K562 (cell line): Measurements from ENCODE around the gene SENP7. TPM values are rescaled to one million over a fixed set of nuclear protein-coding genes. Genes with fewer than 3 reads are reported as not detected.

Experiments used
- ATAC-seq: fragments of 200-7000 bp; cut with Tn5 transposase; 3 replicates; pipeline ENCODE4 v1.9.1; 2020; ENCODE audit warnings: moderate library complexity
- BruUV-seq: library from RNA; stranded (reverse); fragments of 400-500 nt; replicated peaks from 2 replicates; lab custom pipeline; 2021; lab: Mats Ljungman, UMichigan
- CTCF ChIA-PET: fragments of 300-600 bp; formaldehyde crosslinking; extraction: SDS; loops from one replicate; lab custom pipeline; 2021; ENCODE audit warnings: low intra/inter-chr PET ratio; lab: Yijun Ruan, JAX
- POLR2A ChIA-PET: fragments of 300-600, 350-650 bp; sonication (Branson Sonifier 250); formaldehyde crosslinking; extraction: SDS; loops from one replicate; lab custom pipeline; 2021; ENCODE audit warnings: antibody characterized with exemption, inconsistent platforms; lab: Yijun Ruan, JAX
- DNase-seq, 4 experiments: peaks; one replicate each; pipeline versions ENCODE4 v3.0.0 to v3.0.0-alpha.2; 2011 to 2018; ENCODE audit warnings: low spot score in 3 of 4, mixed read lengths in 3 of 4; ENCODE audit errors: extremely low read depth in 1 of 4
- FAIRE-seq: peaks from 2 replicates; lab custom pipeline; 2011; peaks lifted over from hg19 to GRCh38; lab: Jason Lieb, UNC
- H2AFZ ChIP-seq: 2 replicates; pipeline ENCODE4 v1.6.0; 2011; ENCODE audit warnings: low read depth, low read length, control low read depth, inconsistent platforms
- H3K27ac ChIP-seq: fragments of 200-600 bp; 3 replicates; pipeline ENCODE4 v1.8.0; 2011; ENCODE audit warnings: low read depth, mild to moderate bottlenecking, control low read depth, inconsistent platforms, low read length, moderate library complexity, mixed read lengths; ENCODE audit errors: extremely low read depth
- H3K27me3 ChIP-seq, 2 experiments: fragments of 300-600 bp in 1 of 2; 2 replicates in 1 of 2; 3 replicates in 1 of 2; pipeline versions ENCODE4 v1.6.0 to v1.8.0; 2011; ENCODE audit warnings: inconsistent platforms in 2 of 2, low read length in 2 of 2, mild to moderate bottlenecking in 1 of 2, mixed read lengths in 1 of 2, moderate library complexity in 1 of 2; ENCODE audit not compliant: control insufficient read depth in 2 of 2, insufficient read depth in 2 of 2
- H3K36me3 ChIP-seq: fragments of 300-600 bp; 3 replicates; pipeline ENCODE4 v1.8.0; 2011; ENCODE audit warnings: mild to moderate bottlenecking, low read length, inconsistent platforms; ENCODE audit not compliant: control insufficient read depth, insufficient read depth
- H3K4me1 ChIP-seq, 2 experiments: fragments of 200-600 bp in 1 of 2; replicated peaks in 1 of 2; 2 replicates in 1 of 2; 3 replicates in 1 of 2; pipeline versions ENCODE4 v1.5.1 to v1.8.0; 2011; ENCODE audit warnings: inconsistent platforms in 2 of 2, low read length in 2 of 2, mild to moderate bottlenecking in 1 of 2, mixed read lengths in 1 of 2, moderate library complexity in 1 of 2; ENCODE audit not compliant: control insufficient read depth in 2 of 2, insufficient read depth in 2 of 2
- H3K4me2 ChIP-seq: 2 replicates; pipeline ENCODE4 v1.6.1; 2011; ENCODE audit warnings: low read length, control low read depth, inconsistent platforms, mixed read lengths; ENCODE audit not compliant: insufficient read depth
- H3K4me3 ChIP-seq: fragments of 200-600 bp; sonication (generic), shearing (Covaris generic); 2 replicates; pipeline ENCODE4 v1.5.1; 2016; ENCODE audit warnings: control low read depth, inconsistent platforms
- H3K79me2 ChIP-seq: fragments of 200-600 bp; 3 replicates; pipeline ENCODE4 v1.8.0; 2011; ENCODE audit warnings: low read length, inconsistent platforms; ENCODE audit not compliant: control insufficient read depth, insufficient read depth
- H3K9ac ChIP-seq, 2 experiments: 2 replicates each; pipeline versions ENCODE4 v1.6.0 to v1.6.1; 2011; ENCODE audit warnings: low read depth in 2 of 2, low read length in 2 of 2, control low read depth in 1 of 2, inconsistent platforms in 1 of 2, mild to moderate bottlenecking in 1 of 2, mixed read lengths in 1 of 2; ENCODE audit not compliant: insufficient read depth in 1 of 2
- H3K9me1 ChIP-seq: one replicate; pipeline ENCODE4 v1.6.0; 2011; ENCODE audit warnings: inconsistent platforms, mild to moderate bottlenecking, low read length, moderate library complexity; ENCODE audit not compliant: control insufficient read depth, insufficient read depth
- H3K9me3 ChIP-seq: replicated peaks from 2 replicates; pipeline ENCODE4 v1.5.1; 2011; ENCODE audit warnings: low read depth, low read length, inconsistent platforms; ENCODE audit not compliant: control insufficient read depth, insufficient read depth
- H4K20me1 ChIP-seq: replicated peaks from 2 replicates; pipeline ENCODE4 v1.6.1; 2011; ENCODE audit warnings: low read length, inconsistent platforms, mixed read lengths; ENCODE audit not compliant: control insufficient read depth, insufficient read depth
- CBX3 ChIP-seq, 2 experiments: IDR thresholded peaks; 1 replicate in 1 of 2; 2 replicates in 1 of 2; pipeline ENCODE4 v1.6.1; 2012; ENCODE audit warnings: inconsistent platforms in 2 of 2, low read length in 2 of 2, borderline replicate concordance in 1 of 2, control low read depth in 1 of 2
- HLTF ChIP-seq: fragments of 450-650 bp; IDR thresholded peaks from 2 replicates; pipeline ENCODE4 v1.6.1; 2016
- TRIM24 ChIP-seq, 2 experiments: fragments of 450-650 bp; IDR thresholded peaks; 2 replicates each; pipeline ENCODE4 v1.6.1; 2016
- TRIM28 ChIP-seq: fragments of 450-650 bp; IDR thresholded peaks from 2 replicates; pipeline ENCODE4 v1.6.1; 2017
- XRCC5 ChIP-seq: fragments of 200-400 bp; formaldehyde crosslinking; IDR thresholded peaks from 2 replicates; pipeline ENCODE4 v1.6.1; 2017; ENCODE audit warnings: low read depth, mild to moderate bottlenecking, low read length
- ZFP36 ChIP-seq: fragments of 150-350 bp; IDR thresholded peaks from 2 replicates; pipeline ENCODE4 v1.6.1; 2018; ENCODE audit warnings: low read length, low read depth; ENCODE audit not compliant: partially characterized antibody
- ZNF280A ChIP-seq: fragments of 450-650 bp; IDR thresholded peaks from 2 replicates; pipeline ENCODE4 v1.6.1; 2018; ENCODE audit warnings: mild to moderate bottlenecking, low read depth; ENCODE audit not compliant: partially characterized antibody
- in situ Hi-C: fragments of 300-500 bp; cut with MboI; formaldehyde crosslinking; loops from 4 replicates; pipeline ENCODE4 v1.15.0; 2018; ENCODE audit warnings: inconsistent platforms, mixed read lengths
- intact Hi-C: fragments of 100-400 bp; cut with micrococcal nuclease; formaldehyde crosslinking; loops from 2 replicates; pipeline ENCODE4 v1.14.2; 2022
- polyA plus RNA-seq, 8 experiments: library from polyadenylated mRNA; depleted of rRNA in 4 of 8; stranded (reverse) in 5 of 8; unstranded in 3 of 8; fragments of >200 nt; fragmentation: Nextera tagmentation in 2 of 8; fragmentation: Illumina TruSeq in 1 of 8; extraction: Ambion mirVana in 2 of 8; extraction: Trizol in 1 of 8; gene quantifications; 2 replicates each; pipeline versions ENCODE4 v1.2.1 to v1.2.3, GENCODE V29; 2011 to 2014; ENCODE audit warnings: inconsistent platforms in 1 of 8, missing spikeins in 1 of 8
- total RNA-seq, 7 experiments: library from RNA; depleted of rRNA in 6 of 7; stranded (reverse); fragments of >200 nt in 6 of 7; fragmentation: Illumina TruSeq in 2 of 7; extraction: Trizol in 2 of 7; gene quantifications; 2 replicates each; pipeline versions ENCODE4 v1.2.1 to v1.2.3, GENCODE V29; 2011 to 2021; ENCODE audit warnings: low replicate concordance in 1 of 7

Gene SENP7
- total and polyA plus RNA-seq, 9 of the 15 experiments (the other 6 are each of a cell fraction or from before 2014, with no cell fraction given), result 4.1 to 21.9 (median 10.7) TPM

- Histone ChIP-seq H3K9me3 (no peaks in the 10 kb centered on the region), H3K79me2 (peaks cover 12% of the 10 kb centered on the region; the same call in 2 of the 3 replicates), H3K36me3 (0 out of 3 replicates have a peak, but pooled peaks cover 3% of the 10 kb centered on the region), H3K4me3 (no peak overlapping the region), H3K9ac (no peak overlapping the region), H3K4me1 (peaks cover under 1 to 2% of the 10 kb centered on the region in 2 experiments; a peak in 2 of 5 replicates), H3K27me3 (no peaks in the 10 kb centered on the region), H2AFZ (no peak overlapping the region), H4K20me1 (no peaks in the 10 kb centered on the region), H3K4me2 (no peak overlapping the region)
- ChIA-PET POLR2A (no interaction called here), CTCF (no interaction called here)
- BruUV-seq, result no TSS peak
- DNase-seq, result no peak
- in situ Hi-C loops, result no loop called here
- intact Hi-C loops, result loop anchor here (10.0 kb wide), 1 partner anchor 176 kb away; the partner anchor contains the start of gene TRMT10C
- no peak for ATAC-seq
- no peak for FAIRE-seq
- TF ChIP-seq HLTF, result 0 out of 2 replicates have a peak, but pooled peaks have one; percentile 33
- TF ChIP-seq ZFP36, result no peak
- peak; percentile 32; the same call in 1 of the 2 replicates for TF ChIP-seq TRIM28
- TF ChIP-seq XRCC5, result no peak
- peak in 1 of 2 experiments; percentile 37; a peak in 1 of 3 replicates for TF ChIP-seq CBX3 (IDR thresholded peaks at IDR 0.05; ENCODE audit: borderline replicate concordance in 1 of 2, low read length in 2 of 2)
- peak in 1 of 2 experiments; percentile 21; a peak in 1 of 4 replicates for TF ChIP-seq TRIM24 (IDR thresholded peaks at IDR 0.05)
- peak; percentile 53 for TF ChIP-seq ZNF280A
- TF ChIP-seq, all 486 proteins: peak for 5
- no peak overlapping the region for H3K27ac ChIP-seq
- no peaks in the 10 kb centered on the region for H3K9me1 ChIP-seq
These were observed 124.3 kb downstream of the SENP7 start for GRCh38 chr3:101388706-101389105.
